Stomach (tissue), 9 donors: ENCODE results near the gene ETHE1. TPM values are rescaled to one million over a fixed set of nuclear protein-coding genes. Genes with fewer than 3 reads are reported as not detected.

Experiments
- DNase-seq, 2 donors: peaks; one replicate each; pipeline versions ENCODE4 v3.0.0 to v3.0.0-alpha.2; 2013 to 2019
- H3K27ac ChIP-seq, 5 donors: fragments of 200-600 bp in 4 of 5; sonication (generic) in 4 of 5; one replicate each; pipeline ENCODE4 v1.5.1; 2013 to 2019; ENCODE audit warnings: mild to moderate bottlenecking in 1 of 5, moderate library complexity in 1 of 5
- H3K27me3 ChIP-seq, 3 donors: fragments of 200-600 bp; sonication (generic); one replicate each; pipeline ENCODE4 v1.5.1; 2017 to 2019; ENCODE audit warnings: mixed run types in 1 of 3
- H3K36me3 ChIP-seq, 4 donors: fragments of 200-600 bp; sonication (generic); 1 replicate in 3 of 4; 2 replicates in 1 of 4; pipeline ENCODE4 v1.5.1; 2016 to 2019
- H3K4me1 ChIP-seq, 4 donors: fragments of 200-600 bp; sonication (generic); one replicate each; pipeline ENCODE4 v1.5.1; 2016 to 2019
- H3K4me3 ChIP-seq, 4 donors: fragments of 200-600 bp; sonication (generic) in 3 of 4; one replicate each; pipeline ENCODE4 v1.5.1; 2016 to 2019; ENCODE audit warnings: mild to moderate bottlenecking in 1 of 4
- H3K9me3 ChIP-seq, 4 donors: fragments of 200-600 bp; sonication (generic); one replicate each; pipeline ENCODE4 v1.5.1; 2016 to 2019
- CTCF ChIP-seq, 7 experiments: fragments of 450-650 bp in 4 of 7; fragments of 200-600 bp in 3 of 7; sonication (generic) in 3 of 7; IDR thresholded peaks; one replicate each; pipeline ENCODE4 v1.5.1; 2016 to 2019; ENCODE audit warnings: antibody characterized with exemption in 7 of 7, control low read depth in 2 of 7, mild to moderate bottlenecking in 1 of 7
- EP300 ChIP-seq: sonication (generic); formaldehyde crosslinking; IDR thresholded peaks from one replicate; pipeline ENCODE4 v1.6.1; 2017; ENCODE audit warnings: antibody characterized with exemption
- POLR2A ChIP-seq, 4 donors: fragments of 450-650 bp; IDR thresholded peaks; one replicate each; pipeline ENCODE4 v1.6.1; 2016; ENCODE audit warnings: antibody characterized with exemption in 4 of 4, control low read depth in 2 of 4, mild to moderate bottlenecking in 1 of 4, moderate library complexity in 1 of 4
- POLR2AphosphoS5 ChIP-seq, 3 donors: sonication (generic); formaldehyde crosslinking; IDR thresholded peaks; one replicate each; pipeline ENCODE4 v1.6.1; 2016; ENCODE audit warnings: antibody characterized with exemption in 3 of 3
- WGBS, 5 donors: extraction: QIAGEN DNeasy Blood & Tissue Kit in 3 of 5; methylation state at CpG; one replicate each; pipeline versions ENCODE4 v1.1.5 to v1.1.7; 2013 to 2018; 5-methylcytosine and 5-hydroxymethylcytosine counted together
- intact Hi-C: fragments of 100-400 bp; cut with DNase I; formaldehyde crosslinking; loops from one replicate; pipeline ENCODE4 v1.15.1; 2023; ENCODE audit warnings: low total_unique reads
- polyA plus RNA-seq, 3 donors: library from polyadenylated mRNA; stranded (reverse); fragments of 200-250 nt; gene quantifications; one replicate each; pipeline ENCODE4 v1.2.3, GENCODE V29; 2013
- total RNA-seq, 5 donors: library from RNA; depleted of rRNA; stranded (reverse); fragments of >200 nt; gene quantifications; one replicate each; pipeline versions ENCODE4 v1.1.0 to v1.2.3, GENCODE V29; 2014 to 2016
- donor health status: healthy with polysubstance abuse.
- donor health status: Bipolar disorder and iron deficiency.
- donor health status: healthy.

The ETHE1 gene
- total and polyA plus RNA-seq, 8 donors: 42.6 to 157 (median 57.8) TPM

GRCh38 chr19:43554317-43554895 is 27.4 kb upstream of the ETHE1 start:
- intact Hi-C loops: loop anchor here (10.0 kb wide), 1 partner anchor 100 kb away; no protein-coding TSS in a partner anchor
- peaks cover 35 to 98% (median 89%) of the 10 kb centered on the region in 4 donors for H3K36me3 ChIP-seq

DNA sequence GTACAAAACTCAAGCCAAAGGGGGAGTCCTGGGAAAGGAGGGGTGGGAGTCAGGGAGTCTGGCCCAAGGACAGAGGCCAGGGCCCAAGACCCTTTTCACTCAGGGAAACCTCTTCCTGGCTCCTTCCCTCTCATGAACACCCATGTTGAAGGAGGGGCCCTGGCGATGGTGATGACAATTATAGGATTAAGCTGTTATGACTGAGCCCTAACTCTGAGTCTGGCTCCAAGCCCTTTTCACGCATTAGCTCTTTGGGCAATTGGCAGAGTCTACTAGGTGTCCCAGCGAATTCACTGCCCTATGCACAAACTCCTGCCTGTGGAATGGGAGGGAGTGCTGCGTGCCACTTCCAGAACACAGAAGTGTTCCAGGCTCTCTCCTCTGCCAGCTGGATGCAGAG is 26.7 kb upstream of the ETHE1 start:
- H3K9me3 ChIP-seq: no peaks in the 10 kb centered on the region
- no peak for DNase-seq
- peaks cover 35 to 94% (median 93%) of the 10 kb centered on the region in 4 donors for H3K36me3 ChIP-seq
- no peaks in the 10 kb centered on the region for H3K27me3 ChIP-seq
- H3K27ac ChIP-seq: no peak overlapping the region
- H3K4me1 ChIP-seq: no peaks in the 10 kb centered on the region
- no peak for TF ChIP-seq EP300
- WGBS, 5 donors: 57 to 91% (median 81%) methylated on average over 3 to 4 of the region's 4 CpGs
- intact Hi-C loops: loop anchor here (10.0 kb wide), 1 partner anchor 101 kb away; no protein-coding TSS in a partner anchor
- no peak overlapping the region for H3K4me3 ChIP-seq

More at GRCh38 chr19:43554317-43554895, 27.4 kb upstream of the ETHE1 start:
- Histone ChIP-seq H3K4me1 (no peaks in the 10 kb centered on the region), H3K27ac (no peak overlapping the region), H3K9me3 (no peaks in the 10 kb centered on the region), H3K4me3 (no peak overlapping the region), H3K27me3 (no peaks in the 10 kb centered on the region)
- WGBS, 5 donors: 95 to 98% (median 97%) methylated on average over 14 to 15 of the region's 15 CpGs
- TF ChIP-seq CTCF (IDR thresholded peaks at IDR 0.05) (no peak), EP300 (no peak)
- DNase-seq: no peak

DNA sequence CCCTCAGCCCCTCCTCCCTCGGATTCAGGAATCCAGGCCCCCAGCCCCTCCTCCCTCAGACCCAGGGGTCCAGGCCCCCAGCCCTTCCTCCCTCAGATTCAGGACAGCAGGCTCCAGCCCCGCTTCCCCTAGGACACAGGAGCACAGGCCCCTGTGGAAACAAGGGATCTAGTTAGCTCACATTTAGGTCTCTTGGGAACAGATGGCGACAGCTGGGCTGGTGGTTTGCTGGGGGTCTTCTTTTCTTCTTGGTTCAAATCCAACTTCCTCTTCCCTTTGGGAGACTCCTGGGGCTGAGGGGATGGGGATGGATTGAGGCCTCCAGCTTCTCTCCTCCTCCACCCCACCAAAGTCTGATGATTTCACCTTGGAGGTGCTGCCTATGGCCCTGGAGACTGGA is 25.6 kb upstream of the ETHE1 start:
- H3K36me3 ChIP-seq: peaks cover 35 to 89% (median 84%) of the 10 kb centered on the region in 4 donors
- intact Hi-C loops: loop anchor here (10.0 kb wide), 1 partner anchor 102 kb away; no protein-coding TSS in a partner anchor
- no peak overlapping the region for H3K27ac ChIP-seq
- no peak for DNase-seq
- H3K4me3 ChIP-seq: no peak overlapping the region
- H3K27me3 ChIP-seq: no peaks in the 10 kb centered on the region
- TF ChIP-seq CTCF (IDR thresholded peaks at IDR 0.05) (no peak), EP300 (no peak), POLR2A (IDR thresholded peaks at IDR 0.05) (no peak)
- WGBS, 5 donors: 60 to 94% (median 83%) methylated on average over 3 of the region's 3 CpGs
- H3K9me3 ChIP-seq: no peaks in the 10 kb centered on the region
- H3K4me1 ChIP-seq: no peaks in the 10 kb centered on the region

DNA sequence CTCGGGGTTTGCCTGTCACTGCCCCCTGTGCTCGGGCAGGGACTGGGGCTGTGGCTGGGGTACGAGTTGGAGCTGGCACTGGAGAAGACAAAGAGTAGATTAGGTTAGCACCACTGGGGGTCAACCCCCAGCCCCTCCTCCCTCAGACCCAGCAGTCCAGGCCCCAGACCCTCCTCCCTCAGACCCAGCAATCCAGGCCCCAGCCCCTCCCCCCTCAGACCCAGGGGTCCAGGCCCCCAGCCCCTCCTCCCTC is 25.1 kb upstream of the ETHE1 start:
- H3K27me3 ChIP-seq: no peaks in the 10 kb centered on the region
- intact Hi-C loops: loop anchor here (10.0 kb wide), 1 partner anchor 103 kb away; no protein-coding TSS in a partner anchor
- H3K4me1 ChIP-seq: no peaks in the 10 kb centered on the region
- DNase-seq: no peak
- peaks cover 35 to 89% (median 80%) of the 10 kb centered on the region in 4 donors for H3K36me3 ChIP-seq
- 80 to 94% (median 85%) methylated on average over 3 of the region's 3 CpGs for WGBS, 5 donors
- no peak overlapping the region for H3K27ac ChIP-seq
- H3K4me3 ChIP-seq: no peak overlapping the region
- TF ChIP-seq POLR2AphosphoS5 (IDR thresholded peaks at IDR 0.05) (no peak), POLR2A (IDR thresholded peaks at IDR 0.05) (no peak), CTCF (IDR thresholded peaks at IDR 0.05) (no peak), EP300 (no peak)
- no peaks in the 10 kb centered on the region for H3K9me3 ChIP-seq

DNA sequence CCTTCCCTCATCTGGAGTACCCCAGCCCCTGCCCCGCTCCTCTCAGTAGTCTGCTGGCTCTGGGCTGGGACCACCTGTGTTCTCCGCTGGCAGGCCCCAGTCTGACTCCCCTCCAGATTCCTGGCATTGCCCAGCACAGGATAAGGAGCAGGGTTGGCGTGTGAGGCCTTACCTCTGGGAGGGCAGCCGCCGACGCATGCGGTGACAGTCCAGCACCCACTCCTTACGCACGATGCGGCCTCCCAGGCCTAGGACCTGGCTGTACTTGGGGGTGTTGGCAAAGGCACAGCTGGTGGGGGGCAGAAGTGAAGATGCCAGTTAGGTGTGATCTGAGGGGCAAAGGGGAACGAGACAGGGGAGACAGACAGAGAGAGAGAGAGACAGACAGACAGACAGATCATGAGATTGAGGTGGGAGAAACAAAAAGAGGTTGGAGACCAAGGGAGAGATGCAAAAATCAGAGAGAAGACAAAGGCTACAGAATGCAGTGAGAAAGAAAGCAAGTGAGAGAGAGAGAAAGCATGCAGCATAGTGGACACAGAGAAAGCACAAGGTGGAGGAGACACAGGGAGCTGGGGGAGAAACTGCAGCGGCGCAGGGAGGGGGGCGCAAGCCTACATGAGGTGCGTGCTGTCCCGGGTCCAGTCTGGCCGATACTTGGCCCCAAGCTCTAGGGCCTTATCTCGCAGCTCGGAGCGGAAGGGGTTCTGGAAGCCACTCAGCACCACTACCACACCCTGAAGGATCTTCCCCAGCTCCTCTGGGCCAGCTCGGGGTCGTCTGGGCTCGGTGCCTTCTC is 24.6 kb upstream of the ETHE1 start:
- 90 to 95% (median 91%) methylated on average over 21 to 23 of the region's 23 CpGs for WGBS, 5 donors
- TF ChIP-seq CTCF (IDR thresholded peaks at IDR 0.05): no peak
- TF ChIP-seq EP300: no peak
- TF ChIP-seq POLR2AphosphoS5 (IDR thresholded peaks at IDR 0.05): no peak
- TF ChIP-seq POLR2A (IDR thresholded peaks at IDR 0.05): no peak
- no peaks in the 10 kb centered on the region for H3K27me3 ChIP-seq
- intact Hi-C loops: loop anchor here (10.0 kb wide), 1 partner anchor 103 kb away; no protein-coding TSS in a partner anchor
- no peaks in the 10 kb centered on the region for H3K9me3 ChIP-seq
- H3K27ac ChIP-seq: no peak overlapping the region
- no peak for DNase-seq
- no peaks in the 10 kb centered on the region for H3K4me1 ChIP-seq
- peaks cover 35 to 90% (median 79%) of the 10 kb centered on the region in 4 donors for H3K36me3 ChIP-seq
- H3K4me3 ChIP-seq: no peak overlapping the region
